Neuronal stem cell (in vitro differentiated cells): ENCODE results near the gene ULBP3.
"Not testable (repeated sequence)": the region's sequence is repeated elsewhere in the genome, so short reads cannot be mapped to it uniquely, and the experiment has no call there.

Experiments used
- DNase-seq: peaks from one replicate; pipeline ENCODE4 v3.0.0-alpha.2; 2013; ENCODE audit warnings: low spot score
- H2AFZ ChIP-seq: one replicate; pipeline ENCODE4 v1.6.1; 2013; ENCODE audit warnings: mild to moderate bottlenecking, low read length, inconsistent platforms
- H2AK5ac ChIP-seq: 2 replicates; pipeline ENCODE4 v1.6.1; 2013; ENCODE audit warnings: low read depth, mild to moderate bottlenecking, inconsistent platforms, low read length, moderate library complexity, mixed read lengths
- H2BK120ac ChIP-seq: 2 replicates; pipeline ENCODE4 v1.6.1; 2013; ENCODE audit warnings: low read depth, mild to moderate bottlenecking, inconsistent platforms, low read length, moderate library complexity, mixed read lengths
- H2BK12ac ChIP-seq: one replicate; pipeline ENCODE4 v1.6.1; 2013; ENCODE audit warnings: low read length, inconsistent platforms
- H2BK15ac ChIP-seq: 2 replicates; pipeline ENCODE4 v1.6.1; 2013; ENCODE audit warnings: mild to moderate bottlenecking, low read length, inconsistent platforms, mixed read lengths
- H2BK5ac ChIP-seq: one replicate; pipeline ENCODE4 v1.6.1; 2013; ENCODE audit warnings: inconsistent platforms, mild to moderate bottlenecking, low read length, moderate library complexity
- H3K14ac ChIP-seq: one replicate; pipeline ENCODE4 v1.6.1; 2013; ENCODE audit warnings: low read length, inconsistent platforms
- H3K18ac ChIP-seq: 2 replicates; pipeline ENCODE4 v1.6.1; 2013; ENCODE audit warnings: low read length, inconsistent platforms
- H3K23ac ChIP-seq: 2 replicates; pipeline ENCODE4 v1.6.1; 2013; ENCODE audit warnings: low read depth, mild to moderate bottlenecking, mixed read lengths, low read length, inconsistent platforms; ENCODE audit not compliant: poor library complexity
- H3K27ac ChIP-seq: replicated peaks from 3 replicates; pipeline ENCODE4 v1.5.1; 2013; ENCODE audit warnings: low read length, inconsistent platforms
- H3K27me3 ChIP-seq, 3 experiments: 2 replicates each; pipeline ENCODE4 v1.6.1; 2013; ENCODE audit warnings: low read length in 3 of 3, mild to moderate bottlenecking in 2 of 3, inconsistent platforms in 1 of 3, low read depth in 1 of 3, mixed read lengths in 1 of 3, moderate library complexity in 1 of 3; ENCODE audit not compliant: control insufficient read depth in 3 of 3, insufficient read depth in 3 of 3
- H3K36me3 ChIP-seq, 2 donors: replicated peaks in 1 of 2; 2 replicates each; pipeline ENCODE4 v1.6.1; 2013; ENCODE audit warnings: low read length in 2 of 2; ENCODE audit not compliant: control insufficient read depth in 2 of 2, insufficient read depth in 2 of 2
- H3K4ac ChIP-seq: 2 replicates; pipeline ENCODE4 v1.6.1; 2013; ENCODE audit warnings: inconsistent platforms, mild to moderate bottlenecking, low read length, moderate library complexity
- H3K4me1 ChIP-seq, 2 donors: 1 replicate in 1 of 2; 2 replicates in 1 of 2; pipeline ENCODE4 v1.6.1; 2013; ENCODE audit warnings: low read length in 2 of 2, low read depth in 1 of 2; ENCODE audit not compliant: control insufficient read depth in 2 of 2, insufficient read depth in 1 of 2
- H3K4me2 ChIP-seq: one replicate; pipeline ENCODE4 v1.6.1; 2013; ENCODE audit warnings: mild to moderate bottlenecking, low read length, inconsistent platforms; ENCODE audit not compliant: insufficient read depth, poor library complexity, severe bottlenecking
- H3K4me3 ChIP-seq, 2 donors: 2 replicates each; pipeline ENCODE4 v1.5.1; 2013; ENCODE audit warnings: low read length in 2 of 2, mild to moderate bottlenecking in 2 of 2, inconsistent platforms in 1 of 2, moderate library complexity in 1 of 2
- H3K79me1 ChIP-seq: one replicate; pipeline ENCODE4 v1.6.1; 2013; ENCODE audit warnings: low read depth, mild to moderate bottlenecking, inconsistent platforms, low read length, moderate library complexity
- H3K9ac ChIP-seq: one replicate; pipeline ENCODE4 v1.6.1; 2013; ENCODE audit warnings: mild to moderate bottlenecking, low read depth, low read length, inconsistent platforms; ENCODE audit not compliant: poor library complexity
- H3K9me3 ChIP-seq, 2 donors: replicated peaks in 1 of 2; 2 replicates each; pipeline versions ENCODE3 to v1.6.1; 2013; ENCODE audit warnings: low read length in 2 of 2, mild to moderate bottlenecking in 2 of 2, inconsistent platforms in 1 of 2, low read depth in 1 of 2, mixed read lengths in 1 of 2, moderate library complexity in 1 of 2; ENCODE audit not compliant: control insufficient read depth in 2 of 2, insufficient read depth in 1 of 2
- H4K8ac ChIP-seq: one replicate; pipeline ENCODE4 v1.6.1; 2013; ENCODE audit warnings: low read depth, mild to moderate bottlenecking, inconsistent platforms, low read length, moderate library complexity
- H4K91ac ChIP-seq: one replicate; pipeline ENCODE4 v1.6.1; 2013; ENCODE audit warnings: low read length, low read depth, mild to moderate bottlenecking, inconsistent platforms; ENCODE audit not compliant: poor library complexity
- WGBS, 2 donors: extraction: QIAGEN DNeasy Blood & Tissue Kit; methylation state at CpG; one replicate each; pipeline ENCODE4 v1.1.7; 2013; ENCODE audit warnings: missing lambda C conversion rate in 2 of 2, mixed read lengths in 1 of 2; ENCODE audit not compliant: insufficient read length in 2 of 2, insufficient replicate concordance in 1 of 2; ENCODE audit errors: extremely low coverage in 2 of 2; 5-methylcytosine and 5-hydroxymethylcytosine counted together

Gene ULBP3

DNA sequence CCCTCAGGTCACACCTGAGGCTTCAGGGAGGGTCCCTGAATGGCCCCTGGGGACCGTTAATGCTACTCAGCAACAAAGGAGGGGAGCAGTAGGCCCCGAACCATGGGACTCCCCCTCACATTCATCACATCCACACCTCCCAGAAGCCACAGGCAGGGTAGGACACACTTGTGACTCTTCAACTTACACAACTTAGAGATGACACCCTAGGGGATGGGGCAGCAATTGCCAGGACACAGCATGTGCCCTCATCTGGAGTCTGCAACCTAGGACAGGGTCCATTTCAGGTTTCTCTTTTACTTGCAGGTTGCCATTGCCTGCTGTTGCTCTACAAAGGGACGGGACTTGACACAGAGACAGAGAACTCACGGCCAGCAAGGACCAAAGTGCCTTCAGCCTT lies 770 bp downstream of the ULBP3 start:
- Histone ChIP-seq H3K9ac (no peak overlapping the region), H3K9me3 (no peaks in the 10 kb centered on the region), H2AFZ (peak overlapping the region; percentile 99), H3K27me3 (peaks cover 0 to 3% (median 2%) of the 10 kb centered on the region in 3 experiments), H4K8ac (no peak overlapping the region), H2BK120ac (no peak overlapping the region), H2AK5ac (no peak overlapping the region), H3K4me2 (peak overlapping the region; percentile 98), H2BK12ac (no peak overlapping the region), H3K27ac (no peak overlapping the region), H3K4ac (no peak overlapping the region), H3K23ac (no peak overlapping the region), H3K4me3 (peak overlapping the region; percentile 78 to 86), H4K91ac (no peak overlapping the region), H3K79me1 (peaks cover 2% of the 10 kb centered on the region), H3K18ac (no peak overlapping the region), H2BK15ac (no peak overlapping the region), H3K36me3 (peaks cover 4 to 20% of the 10 kb centered on the region in 2 donors), H3K14ac (no peak overlapping the region), H2BK5ac (no peak overlapping the region), H3K4me1 (peaks cover 7 to 17% of the 10 kb centered on the region in 2 donors)
- no peak for DNase-seq
- WGBS, 2 donors, result no CpG with 5 or more reads among the region's 4 CpGs

DNA sequence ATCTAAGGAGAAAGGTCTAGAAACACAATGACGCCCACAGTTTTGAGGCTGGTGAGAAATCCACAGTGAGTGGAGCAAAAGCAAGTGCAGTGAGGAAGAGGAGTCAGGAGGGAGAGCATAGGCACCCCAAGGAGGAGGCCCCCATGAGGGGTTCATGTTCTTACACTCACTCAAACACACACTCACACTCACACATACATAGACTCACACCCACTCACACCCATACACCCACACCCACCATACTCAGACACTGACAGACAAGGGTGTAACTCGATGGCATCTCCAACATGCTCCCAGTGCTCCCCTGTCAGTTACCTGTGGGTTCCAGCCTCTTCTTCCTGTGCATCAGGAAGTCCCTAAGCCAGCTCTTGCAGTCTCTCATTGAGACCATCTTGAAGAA lies 3.8 kb downstream of the ULBP3 start:
- Histone ChIP-seq H2BK120ac (no peak overlapping the region), H3K18ac (no peak overlapping the region), H3K36me3 (peaks cover 6 to 35% of the 10 kb centered on the region in 2 donors), H3K4me3 (no peak overlapping the region), H4K91ac (no peak overlapping the region), H2AK5ac (no peak overlapping the region), H3K14ac (no peak overlapping the region), H3K23ac (no peak overlapping the region), H3K9me3 (no peaks in the 10 kb centered on the region), H4K8ac (no peak overlapping the region), H2BK12ac (no peak overlapping the region), H2BK15ac (no peak overlapping the region), H2AFZ (no peak overlapping the region), H3K4me1 (peaks cover 7 to 12% of the 10 kb centered on the region in 2 donors), H3K27me3 (peaks cover 0 to 3% (median 2%) of the 10 kb centered on the region in 3 experiments), H3K4me2 (no peak overlapping the region), H3K79me1 (peaks cover 2% of the 10 kb centered on the region), H3K27ac (no peak overlapping the region), H2BK5ac (no peak overlapping the region), H3K9ac (no peak overlapping the region), H3K4ac (no peak overlapping the region)
- WGBS, 2 donors, result no CpG with 5 or more reads among the region's 2 CpGs
- DNase-seq, result no peak

DNA sequence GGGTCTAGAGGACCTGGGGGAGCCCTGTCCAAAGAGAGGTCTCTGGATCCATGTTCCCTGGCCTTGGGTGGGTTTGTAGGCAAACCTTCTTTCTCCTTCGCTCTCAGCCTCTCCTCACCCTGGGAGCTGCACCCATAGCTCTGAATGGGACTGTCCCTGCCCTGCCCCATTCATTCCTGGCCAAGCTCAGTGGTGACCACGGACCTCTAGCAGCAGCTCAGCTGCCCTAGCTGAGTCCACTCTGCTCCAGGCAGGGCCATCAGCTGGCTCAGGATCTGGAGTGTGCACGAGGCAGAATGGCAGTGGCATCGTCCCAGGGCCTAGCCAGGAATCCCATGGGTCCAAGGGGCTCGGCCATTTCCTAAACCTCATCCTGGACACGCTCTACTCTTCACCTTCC lies 5.3 kb downstream of the ULBP3 start:
- no peak overlapping the region for H4K91ac ChIP-seq
- peaks cover 4% of the 10 kb centered on the region in 2 donors for H3K4me1 ChIP-seq
- no peak overlapping the region for H2BK15ac ChIP-seq
- H2AFZ ChIP-seq, result no peak overlapping the region
- H3K23ac ChIP-seq, result no peak overlapping the region
- H4K8ac ChIP-seq, result no peak overlapping the region
- no CpG with 5 or more reads among the region's 6 CpGs for WGBS, 2 donors
- H3K4me2 ChIP-seq, result no peak overlapping the region
- no peaks in the 10 kb centered on the region for H3K9me3 ChIP-seq
- peaks cover 0 to 2% (median 0%) of the 10 kb centered on the region in 3 experiments for H3K27me3 ChIP-seq
- no peak overlapping the region for H3K14ac ChIP-seq
- no peak overlapping the region for H2BK120ac ChIP-seq
- peak overlapping the region; percentile 37 for H3K9ac ChIP-seq
- H3K18ac ChIP-seq, result no peak overlapping the region
- no peak overlapping the region for H2BK5ac ChIP-seq
- H2BK12ac ChIP-seq, result no peak overlapping the region
- H3K4me3 ChIP-seq, result no peak overlapping the region
- no peak overlapping the region for H2AK5ac ChIP-seq
- H3K79me1 ChIP-seq, result peaks cover 2% of the 10 kb centered on the region
- no peak overlapping the region for H3K27ac ChIP-seq
- no peak for DNase-seq
- H3K4ac ChIP-seq, result no peak overlapping the region
- peaks cover 6 to 35% of the 10 kb centered on the region in 2 donors for H3K36me3 ChIP-seq

- peaks cover 0 to 11% (median 0%) of the 10 kb centered on the region in 3 experiments for H3K27me3 ChIP-seq
- not testable (repeated sequence) for H3K14ac ChIP-seq, H3K9ac ChIP-seq, H2BK15ac ChIP-seq, H4K91ac ChIP-seq, H2BK120ac ChIP-seq, H3K4me3 ChIP-seq, H3K4me1 ChIP-seq, H2BK5ac ChIP-seq, DNase-seq, H3K27ac ChIP-seq, H3K23ac ChIP-seq, H3K4ac ChIP-seq, H2AFZ ChIP-seq, H3K9me3 ChIP-seq, H4K8ac ChIP-seq, H2AK5ac ChIP-seq, H3K4me2 ChIP-seq, H3K79me1 ChIP-seq, H2BK12ac ChIP-seq, H3K18ac ChIP-seq
- no CpG with 5 or more reads among the region's 7 CpGs for WGBS, 2 donors
- peaks cover 2 to 32% of the 10 kb centered on the region in 2 donors for H3K36me3 ChIP-seq
These were observed 8.9 kb downstream of the ULBP3 start for GRCh38 chr6:150059973-150060372.
